HepG2 (cell line): ENCODE results near the gene NUDT1. TPM values are rescaled to one million over a fixed set of nuclear protein-coding genes. Genes with fewer than 3 reads are reported as not detected.

Source experiments
- ATAC-seq: fragments of 200-7000 bp; cut with Tn5 transposase; 3 replicates; pipeline ENCODE4 v1.9.1; 2020; ENCODE audit warnings: mild to moderate bottlenecking, moderate library complexity
- BruUV-seq: library from RNA; stranded (reverse); fragments of 400-500 nt; replicated peaks from 2 replicates; lab custom pipeline; 2021; lab: Mats Ljungman, UMichigan
- CTCF ChIA-PET: fragments of 300-600 bp; formaldehyde crosslinking; extraction: SDS; loops from one replicate; lab custom pipeline; 2021; ENCODE audit warnings: low total read pairs, inconsistent platforms, low intra/inter-chr PET ratio; lab: Yijun Ruan, JAX
- POLR2A ChIA-PET: fragments of 350-600 bp; sonication (Branson Sonifier 250); formaldehyde crosslinking; loops from one replicate; lab custom pipeline; 2020; ENCODE audit warnings: antibody characterized with exemption, inconsistent platforms; lab: Yijun Ruan, JAX
- DNase-seq: peaks from one replicate; pipeline ENCODE4 v3.0.0-alpha.2; 2015; ENCODE audit warnings: low spot score
- FAIRE-seq: peaks from 3 replicates; lab custom pipeline; 2011; peaks lifted over from hg19 to GRCh38; lab: Jason Lieb, UNC
- H2AFZ ChIP-seq: one replicate; pipeline ENCODE4 v1.6.1; 2011; ENCODE audit warnings: low read length, inconsistent platforms
- H3K27ac ChIP-seq: fragments of 300-600 bp; 3 replicates; pipeline ENCODE4 v1.8.0; 2011; ENCODE audit warnings: mixed run types, mild to moderate bottlenecking, mixed read lengths, low read length, inconsistent platforms; ENCODE audit not compliant: insufficient read depth; ENCODE audit errors: extremely low read length
- H3K27me3 ChIP-seq, 2 experiments: fragments of 200-600 bp in 1 of 2; 2 replicates in 1 of 2; 3 replicates in 1 of 2; pipeline versions ENCODE4 v1.6.0 to v1.8.0; 2011; ENCODE audit warnings: low read length in 2 of 2, mild to moderate bottlenecking in 2 of 2, moderate library complexity in 2 of 2, inconsistent platforms in 1 of 2; ENCODE audit not compliant: insufficient read depth in 2 of 2, control insufficient read depth in 1 of 2
- H3K36me3 ChIP-seq, 2 experiments: fragments of 200-600 bp in 1 of 2; replicated peaks in 1 of 2; 2 replicates in 1 of 2; 3 replicates in 1 of 2; pipeline versions ENCODE4 v1.5.1 to v1.8.0; 2011; ENCODE audit warnings: low read length in 2 of 2, inconsistent platforms in 1 of 2; ENCODE audit not compliant: insufficient read depth in 2 of 2, control insufficient read depth in 1 of 2
- H3K4me1 ChIP-seq: 2 replicates; pipeline ENCODE4 v1.5.1; 2012; ENCODE audit warnings: low read length, inconsistent platforms; ENCODE audit not compliant: insufficient read depth
- H3K4me2 ChIP-seq: 2 replicates; pipeline ENCODE4 v1.6.0; 2011; ENCODE audit warnings: low read depth, low read length, inconsistent platforms
- H3K4me3 ChIP-seq, 3 experiments: fragments of 200-600 bp in 1 of 3; sonication (generic), shearing (Covaris generic) in 1 of 3; replicated peaks in 1 of 3; 2 replicates each; pipeline ENCODE4 v1.5.1; 2011 to 2016; ENCODE audit warnings: low read length in 3 of 3, inconsistent platforms in 2 of 3, low read depth in 2 of 3, mild to moderate bottlenecking in 2 of 3, control low read depth in 1 of 3, mixed read lengths in 1 of 3; ENCODE audit not compliant: insufficient read depth in 1 of 3
- H3K79me2 ChIP-seq: one replicate; pipeline ENCODE4 v1.6.1; 2011; ENCODE audit warnings: low read length, inconsistent platforms; ENCODE audit not compliant: insufficient read depth
- H3K9ac ChIP-seq: 2 replicates; pipeline ENCODE4 v1.6.0; 2011; ENCODE audit warnings: mild to moderate bottlenecking, low read depth, low read length, inconsistent platforms; ENCODE audit not compliant: insufficient read depth
- H3K9me3 ChIP-seq: 2 replicates; pipeline ENCODE4 v1.5.1; 2012; ENCODE audit warnings: mild to moderate bottlenecking, low read length
- H4K20me1 ChIP-seq: 2 replicates; pipeline ENCODE4 v1.6.0; 2011; ENCODE audit warnings: inconsistent platforms, mild to moderate bottlenecking, low read length, moderate library complexity; ENCODE audit not compliant: insufficient read depth
- AHR ChIP-seq: IDR thresholded peaks from 2 replicates; pipeline ENCODE4 v1.6.1; 2018; ENCODE audit warnings: missing genetic modification reagents, missing compliant biosample characterization
- KMT2A ChIP-seq: sonication (generic); formaldehyde crosslinking; IDR thresholded peaks from 2 replicates; pipeline ENCODE4 v1.4.0; 2020; ENCODE audit warnings: missing genetic modification reagents
- NCOA1 ChIP-seq: sonication (generic); formaldehyde crosslinking; IDR thresholded peaks from 2 replicates; pipeline ENCODE4 v1.9.0; 2021; ENCODE audit warnings: missing genetic modification reagents
- ONECUT2 ChIP-seq: sonication (generic); formaldehyde crosslinking; IDR thresholded peaks from 2 replicates; pipeline ENCODE4 v1.4.0; 2020; ENCODE audit warnings: missing genetic modification reagents
- RFX3 ChIP-seq: IDR thresholded peaks from 2 replicates; pipeline ENCODE4 v1.6.1; 2016; ENCODE audit warnings: missing biosample characterization, missing genetic modification reagents
- RNF2 ChIP-seq: fragments of 450-650 bp; conservative IDR thresholded peaks from 2 replicates; pipeline ENCODE4 v1.6.1; 2016; ENCODE audit warnings: low read depth
- TAF15 ChIP-seq: fragments of 200-400 bp; formaldehyde crosslinking; IDR thresholded peaks from one replicate; pipeline ENCODE4 v1.6.1; 2018; ENCODE audit warnings: mild to moderate bottlenecking, low read depth, low read length; ENCODE audit not compliant: poor library complexity, severe bottlenecking
- ZFP41 ChIP-seq: sonication (generic); formaldehyde crosslinking; IDR thresholded peaks from 2 replicates; pipeline ENCODE4 v1.4.0; 2020; ENCODE audit warnings: mild to moderate bottlenecking, missing genetic modification reagents, borderline replicate concordance
- ZKSCAN1 ChIP-seq: fragments of 150-350 bp; IDR thresholded peaks from 2 replicates; pipeline ENCODE4 v1.6.1; 2014; ENCODE audit warnings: low read length
- ZMYM4 ChIP-seq: sonication (generic); formaldehyde crosslinking; IDR thresholded peaks from 2 replicates; pipeline ENCODE4 v1.8.1; 2023; ENCODE audit warnings: mild to moderate bottlenecking, missing genetic modification reagents
- ZNF160 ChIP-seq: sonication (generic); formaldehyde crosslinking; IDR thresholded peaks from 2 replicates; pipeline ENCODE4 v1.8.0; 2022; ENCODE audit warnings: mild to moderate bottlenecking, inconsistent platforms, missing genetic modification reagents
- ZNF180 ChIP-seq: sonication (generic); formaldehyde crosslinking; IDR thresholded peaks from 2 replicates; pipeline ENCODE4 v1.4.0; 2020; ENCODE audit warnings: low read depth, missing genetic modification reagents, borderline replicate concordance
- ZNF720 ChIP-seq: sonication (generic); formaldehyde crosslinking; IDR thresholded peaks from 2 replicates; pipeline ENCODE4 v1.4.0; 2020; ENCODE audit warnings: missing genetic modification reagents
- WGBS: methylation state at CpG from one replicate; pipeline ENCODE4 v1.1.6; 2017; ENCODE audit warnings: low lambda C conversion rate; 5-methylcytosine and 5-hydroxymethylcytosine counted together
- in situ Hi-C: cut with HindIII; loops from 2 replicates; pipeline ENCODE4 v1.10.0; 2017; ENCODE audit warnings: low pct_unique_long_range_greater_than_20kb; ENCODE audit not compliant: extremely low pct_ligation_motif_present
- intact Hi-C: fragments of 100-400 bp; cut with micrococcal nuclease; formaldehyde crosslinking; loops from one replicate; pipeline ENCODE4 v1.10.0; 2022; ENCODE audit not compliant: unreplicated experiment
- polyA plus RNA-seq, 8 experiments: library from polyadenylated mRNA; depleted of rRNA in 3 of 8; stranded (reverse) in 7 of 8; unstranded in 1 of 8; fragments of >200 nt; fragmentation: Illumina TruSeq in 4 of 8; extraction: Trizol in 4 of 8; gene quantifications; 2 replicates each; pipeline versions ENCODE4 v1.2.1 to v1.2.3, GENCODE V29; 2011 to 2016; ENCODE audit warnings: low read depth in 4 of 8, missing spikeins in 1 of 8, mixed read lengths in 1 of 8; ENCODE audit not compliant: insufficient read depth in 1 of 8
- total RNA-seq, 5 experiments: library from RNA; depleted of rRNA; stranded (reverse); fragments of >200 nt; fragmentation: Illumina TruSeq; extraction: Trizol; gene quantifications; 2 replicates each; pipeline ENCODE4 v1.2.3, GENCODE V29; 2016; ENCODE audit warnings: low read depth in 1 of 5
- TF ChIP-seq, protein P1 (sequence below): sonication (generic); formaldehyde crosslinking; IDR thresholded peaks from 2 replicates; pipeline ENCODE4 v1.5.1; 2020; ENCODE audit warnings: mild to moderate bottlenecking, missing genetic modification reagents, moderate library complexity

Gene NUDT1
- total and polyA plus RNA-seq, 2 of the 13 experiments (the other 11 are each of a cell fraction or from before 2014, with no cell fraction given): 9.1 to 26.8 TPM

DNA sequence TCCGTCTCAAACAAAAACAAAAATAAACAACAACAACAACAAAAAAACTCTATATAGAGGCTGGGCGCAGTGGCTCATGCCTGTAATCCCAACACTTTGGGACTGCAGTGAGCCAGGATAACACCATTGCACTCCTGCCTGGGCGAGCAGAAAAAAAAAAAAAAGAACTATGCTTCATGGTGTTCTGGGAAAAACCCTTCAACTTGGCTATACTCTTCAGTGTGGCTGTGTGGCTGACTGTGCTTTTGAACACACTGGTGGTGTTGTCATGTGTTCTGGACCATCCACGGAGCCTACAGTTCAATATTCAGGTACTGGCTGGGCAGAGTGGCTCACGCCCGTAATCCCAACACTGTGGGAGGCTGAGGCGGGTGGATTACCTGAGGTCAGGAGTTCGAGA lies 45.7 kb downstream of the NUDT1 start:
- no peak overlapping the region for H3K4me3 ChIP-seq
- no peak for ATAC-seq
- ChIA-PET POLR2A (no interaction called here), CTCF (no interaction called here)
- intact Hi-C loops: no loop called here
- 96% methylated on average over 7 of the region's 8 CpGs for WGBS
- no peak for TF ChIP-seq RNF2
- TF ChIP-seq ZKSCAN1: no peak
- no peak for TF ChIP-seq NCOA1 (CRISPR knock-in tag)
- TF ChIP-seq, protein P1, sequence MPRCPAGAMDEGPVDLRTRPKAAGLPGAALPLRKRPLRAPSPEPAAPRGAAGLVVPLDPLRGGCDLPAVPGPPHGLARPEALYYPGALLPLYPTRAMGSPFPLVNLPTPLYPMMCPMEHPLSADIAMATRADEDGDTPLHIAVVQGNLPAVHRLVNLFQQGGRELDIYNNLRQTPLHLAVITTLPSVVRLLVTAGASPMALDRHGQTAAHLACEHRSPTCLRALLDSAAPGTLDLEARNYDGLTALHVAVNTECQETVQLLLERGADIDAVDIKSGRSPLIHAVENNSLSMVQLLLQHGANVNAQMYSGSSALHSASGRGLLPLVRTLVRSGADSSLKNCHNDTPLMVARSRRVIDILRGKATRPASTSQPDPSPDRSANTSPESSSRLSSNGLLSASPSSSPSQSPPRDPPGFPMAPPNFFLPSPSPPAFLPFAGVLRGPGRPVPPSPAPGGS: no peak
- no peak for TF ChIP-seq ONECUT2 (CRISPR knock-in tag)
- TF ChIP-seq ZNF160 (CRISPR knock-in tag): no peak
- no peak for TF ChIP-seq ZNF180 (CRISPR knock-in tag)
- no peak for TF ChIP-seq ZMYM4 (CRISPR knock-in tag)
- TF ChIP-seq ZNF720: no peak
- TF ChIP-seq RFX3: no peak
- no peak for TF ChIP-seq TAF15
- no peak for TF ChIP-seq KMT2A
- no peak for TF ChIP-seq AHR (CRISPR knock-in tag)
- TF ChIP-seq ZFP41: no peak
- DNase-seq: no peak
- H3K36me3 ChIP-seq: no peaks in the 10 kb centered on the region
- H3K79me2 ChIP-seq: peaks cover 15% of the 10 kb centered on the region
- no TSS peak for BruUV-seq
- in situ Hi-C loops: no loop called here
- H3K9me3 ChIP-seq: no peaks in the 10 kb centered on the region
- no peak overlapping the region for H3K27ac ChIP-seq
- H3K9ac ChIP-seq: no peak overlapping the region
- peaks cover 8% of the 10 kb centered on the region; the same call in 1 of the 2 replicates for H3K4me1 ChIP-seq
- H3K27me3 ChIP-seq: no peaks in the 10 kb centered on the region
- H2AFZ ChIP-seq: no peak overlapping the region
- no peaks in the 10 kb centered on the region for H4K20me1 ChIP-seq
- H3K4me2 ChIP-seq: no peak overlapping the region
- no peak for FAIRE-seq
